VCaP (cell line): ENCODE data around the gene SAMD14.

Experiments used
- H3K27ac ChIP-seq: fragments of 450-650 bp; 2 replicates; pipeline ENCODE4 v1.5.1; 2017
- TF ChIP-seq, protein P1 (sequence below): fragments of 450-650 bp; conservative IDR thresholded peaks from 2 replicates; pipeline ENCODE4 v1.5.1; 2017; ENCODE audit warnings: mild to moderate bottlenecking, moderate library complexity

Gene SAMD14

GRCh38 chr17:50129728-50130558, at the start of gene SAMD14:
SAMD14 (minus strand) TSS chr17:50130160; CDS start chr17:50124959, 5,201 bp downstream.
- H3K27ac ChIP-seq, result peak within 1 kb of the TSS; percentile 40; the same call in 1 of the 2 replicates
- TF ChIP-seq, protein P1, sequence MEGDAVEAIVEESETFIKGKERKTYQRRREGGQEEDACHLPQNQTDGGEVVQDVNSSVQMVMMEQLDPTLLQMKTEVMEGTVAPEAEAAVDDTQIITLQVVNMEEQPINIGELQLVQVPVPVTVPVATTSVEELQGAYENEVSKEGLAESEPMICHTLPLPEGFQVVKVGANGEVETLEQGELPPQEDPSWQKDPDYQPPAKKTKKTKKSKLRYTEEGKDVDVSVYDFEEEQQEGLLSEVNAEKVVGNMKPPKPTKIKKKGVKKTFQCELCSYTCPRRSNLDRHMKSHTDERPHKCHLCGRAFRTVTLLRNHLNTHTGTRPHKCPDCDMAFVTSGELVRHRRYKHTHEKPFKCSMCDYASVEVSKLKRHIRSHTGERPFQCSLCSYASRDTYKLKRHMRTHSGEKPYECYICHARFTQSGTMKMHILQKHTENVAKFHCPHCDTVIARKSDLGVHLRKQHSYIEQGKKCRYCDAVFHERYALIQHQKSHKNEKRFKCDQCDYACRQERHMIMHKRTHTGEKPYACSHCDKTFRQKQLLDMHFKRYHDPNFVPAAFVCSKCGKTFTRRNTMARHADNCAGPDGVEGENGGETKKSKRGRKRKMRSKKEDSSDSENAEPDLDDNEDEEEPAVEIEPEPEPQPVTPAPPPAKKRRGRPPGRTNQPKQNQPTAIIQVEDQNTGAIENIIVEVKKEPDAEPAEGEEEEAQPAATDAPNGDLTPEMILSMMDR, result no peak

DNA sequence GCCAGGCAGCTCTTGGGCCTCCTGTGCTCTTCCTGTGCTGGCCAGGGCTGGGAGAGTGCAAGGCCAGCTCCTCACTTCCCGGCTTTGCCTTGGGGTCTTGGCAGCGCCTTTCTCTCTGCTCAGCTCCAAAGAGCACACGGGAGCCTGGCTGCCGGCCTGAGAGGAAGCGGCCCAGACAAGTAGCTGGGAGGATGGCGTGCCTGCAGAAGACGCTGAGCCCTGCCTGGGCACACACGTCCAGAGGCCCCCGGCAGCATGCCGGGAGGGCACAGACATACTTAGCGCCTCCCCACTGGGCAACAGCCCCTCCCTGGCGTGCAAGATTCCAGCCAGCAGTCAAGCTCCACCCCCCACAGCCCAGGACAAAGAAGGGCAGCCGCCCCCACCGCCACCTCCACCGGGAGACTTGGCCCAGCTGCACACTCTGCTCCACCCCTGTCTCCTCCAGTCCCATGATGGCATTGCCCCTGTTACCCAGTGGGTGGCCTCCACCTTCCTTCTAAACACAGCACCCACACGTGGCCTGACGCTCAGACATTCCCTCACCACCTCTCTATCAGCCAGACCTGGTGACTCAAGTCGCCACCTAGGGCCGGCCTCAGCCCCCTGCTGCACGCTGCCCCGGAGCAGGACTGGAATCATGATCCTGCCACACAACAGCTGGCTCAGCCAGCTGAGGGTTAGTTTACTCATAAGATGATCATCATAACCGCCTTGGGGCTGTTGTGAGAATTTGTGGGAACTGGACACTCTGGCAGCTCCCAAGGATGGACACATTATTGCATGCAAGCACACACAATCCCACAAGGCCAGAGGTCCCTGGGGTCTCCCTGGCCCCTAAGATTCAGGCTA, 48.2 kb upstream of the SAMD14 start:
- no peak overlapping the region; the same call in 1 of the 2 replicates for H3K27ac ChIP-seq
- TF ChIP-seq, protein P1, result peak; percentile 60

DNA sequence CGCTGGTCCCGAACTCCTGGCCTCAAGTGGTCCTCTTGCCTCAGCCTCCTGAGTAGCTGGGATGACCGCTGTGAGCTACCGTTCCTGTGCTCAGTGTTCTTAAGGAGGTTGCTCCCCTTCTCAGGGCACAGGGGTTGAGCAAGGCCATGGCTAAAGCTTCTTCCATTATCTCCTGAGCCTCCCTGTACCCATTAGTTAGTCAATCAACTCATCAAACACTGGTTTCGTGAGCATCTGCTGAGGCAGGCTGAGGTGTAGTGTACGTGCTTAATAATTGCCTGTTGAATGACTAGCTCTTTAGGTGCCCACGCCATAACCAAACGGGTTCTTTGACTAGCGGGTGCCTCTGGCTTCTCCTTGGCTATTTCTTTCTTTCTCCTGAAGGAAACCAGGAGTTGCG, 47.5 kb upstream of the SAMD14 start:
- H3K27ac ChIP-seq, result no peak overlapping the region
- TF ChIP-seq, protein P1, result no peak

DNA sequence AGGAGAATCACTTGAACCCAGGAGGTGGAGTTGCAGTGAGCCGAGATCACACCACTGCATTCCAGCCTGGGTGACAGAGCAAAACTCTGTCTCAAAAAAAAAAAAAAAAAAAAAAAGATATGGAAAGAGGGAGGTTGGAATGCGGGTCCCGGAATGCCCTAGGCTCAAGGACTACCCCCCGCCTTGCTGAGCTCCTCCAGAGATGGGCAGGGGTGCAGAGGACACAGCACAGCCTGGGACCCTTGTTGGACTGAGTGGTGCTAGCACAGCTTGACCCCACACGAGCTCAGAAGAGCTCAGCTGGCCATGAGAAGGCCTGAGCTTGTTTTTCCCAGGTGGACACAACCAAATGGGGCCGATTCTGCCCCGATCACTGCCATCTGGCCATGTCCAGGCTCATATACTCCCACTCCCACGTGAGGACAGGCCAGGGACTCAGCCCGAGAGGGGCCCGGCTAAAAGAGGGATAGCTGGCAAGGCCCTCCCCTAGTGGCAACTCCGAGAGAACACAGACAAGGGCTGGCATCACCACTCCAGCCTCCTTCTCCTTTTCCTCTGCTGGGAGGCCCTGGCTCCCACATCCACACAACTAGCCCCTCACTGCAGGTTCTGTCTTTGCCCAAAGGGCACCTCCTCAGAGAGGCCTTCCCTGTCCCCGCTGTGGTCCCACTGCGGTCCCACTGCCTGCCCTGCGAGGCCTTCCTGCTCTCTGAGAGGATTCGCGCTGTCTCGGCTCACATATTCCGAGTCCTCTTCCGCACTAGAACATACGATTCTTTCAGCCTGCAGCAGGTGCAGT, 46.8 kb upstream of the SAMD14 start:
- TF ChIP-seq, protein P1, result no peak
- no peak overlapping the region for H3K27ac ChIP-seq

DNA sequence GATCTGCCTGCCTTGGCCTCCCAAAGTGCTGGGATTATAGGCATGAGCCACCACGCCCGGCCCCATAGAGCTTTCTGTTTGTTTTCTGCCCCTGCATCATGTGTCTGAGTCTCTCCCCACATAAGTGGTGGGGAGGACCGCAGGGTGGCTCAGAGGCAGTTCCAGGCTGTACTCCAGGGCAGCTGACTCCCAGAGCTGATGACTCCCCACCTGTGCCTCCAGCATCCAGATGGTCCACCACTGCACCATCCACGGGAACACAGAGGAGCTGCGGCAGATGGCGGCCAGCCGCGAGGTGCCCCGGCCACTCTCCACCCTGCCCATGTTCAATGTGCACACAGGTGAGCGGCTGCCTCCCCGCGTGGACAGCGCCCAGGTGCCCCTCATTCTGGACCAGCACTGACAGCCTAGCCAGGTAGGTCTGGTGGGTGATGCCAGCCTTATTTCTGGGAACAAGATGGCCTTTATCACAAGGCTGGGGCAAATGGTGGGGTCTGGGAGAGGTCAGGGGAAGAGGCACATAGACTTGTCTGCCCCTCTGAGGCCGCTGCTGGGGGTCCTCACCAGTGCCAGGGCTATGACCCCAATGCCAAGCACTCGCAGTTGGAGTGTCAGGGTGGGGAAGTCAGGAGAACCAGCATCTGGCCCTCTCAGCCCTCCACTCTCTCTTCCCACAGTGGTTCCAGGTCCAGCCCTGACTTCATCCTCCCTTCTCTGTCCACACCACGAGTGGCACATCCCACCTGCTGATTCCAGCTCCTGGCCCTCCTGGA, 45.3 kb upstream of the SAMD14 start:
- TF ChIP-seq, protein P1, result no peak

GRCh38 chr17:50174444-50174843, 44.5 kb upstream of the SAMD14 start:
- TF ChIP-seq, protein P1, result no peak
- H3K27ac ChIP-seq, result no peak overlapping the region

More for the DNA sequence above, 45.3 kb upstream of the SAMD14 start:
- no peak overlapping the region for H3K27ac ChIP-seq
